GM12865 (cell line): ENCODE results near the gene NEMF.

Experiments
- DNase-seq: peaks from one replicate; pipeline ENCODE4 v3.0.0; 2010; ENCODE audit warnings: low read depth
- H3K4me3 ChIP-seq: 2 replicates; pipeline ENCODE4 v1.5.1; 2011; ENCODE audit warnings: mild to moderate bottlenecking, low read depth, low read length, control low read depth
- CTCF ChIP-seq: IDR thresholded peaks from 2 replicates; pipeline ENCODE4 v1.5.1; 2011; ENCODE audit warnings: low read length, control low read depth, low read depth, inconsistent platforms; ENCODE audit not compliant: insufficient read depth; ENCODE audit errors: missing control alignments

Gene NEMF

GRCh38 chr14:49862089-49862673 is 9.6 kb upstream of the NEMF start:
- H3K4me3 ChIP-seq: peak overlapping the region; percentile 75
- peak; percentile 100 for TF ChIP-seq CTCF
- DNase-seq: peak; percentile 94

- peak; percentile 83 for DNase-seq
- no peak for TF ChIP-seq CTCF
- peak overlapping the region; percentile 75 for H3K4me3 ChIP-seq
These were observed 9.1 kb upstream of the NEMF start for GRCh38 chr14:49861699-49862088.

- no peak for TF ChIP-seq CTCF
- peak overlapping the region; percentile 75 for H3K4me3 ChIP-seq
- DNase-seq: no peak
These were observed 8.6 kb upstream of the NEMF start for GRCh38 chr14:49860988-49861698.

- DNase-seq: peak; percentile 70
- no peak for TF ChIP-seq CTCF
These were observed 5.8 kb upstream of the NEMF start for GRCh38 chr14:49858383-49858782.

GRCh38 chr14:49857427-49858003 is 4.9 kb upstream of the NEMF start:
- no peak for TF ChIP-seq CTCF
- no peak overlapping the region for H3K4me3 ChIP-seq
- DNase-seq: peak; percentile 30

More at GRCh38 chr14:49858383-49858782, 5.8 kb upstream of the NEMF start:
- no peak overlapping the region for H3K4me3 ChIP-seq

GRCh38 chr14:49853572-49854375 is 1.2 kb upstream of the NEMF start:
- H3K4me3 ChIP-seq: peak overlapping the region; percentile 74
- peak; percentile 89 for DNase-seq
- peak; percentile 65 for TF ChIP-seq CTCF
